SHP77 treated with DMSO at 0.1 percent for 48 hours (cell line): ENCODE results near the gene DLGAP5.

ENCODE experiments used
- DNase-seq: peaks from one replicate; lab custom pipeline; 2025; lab: John Stamatoyannopoulos, UW

DLGAP5 gene

DNA sequence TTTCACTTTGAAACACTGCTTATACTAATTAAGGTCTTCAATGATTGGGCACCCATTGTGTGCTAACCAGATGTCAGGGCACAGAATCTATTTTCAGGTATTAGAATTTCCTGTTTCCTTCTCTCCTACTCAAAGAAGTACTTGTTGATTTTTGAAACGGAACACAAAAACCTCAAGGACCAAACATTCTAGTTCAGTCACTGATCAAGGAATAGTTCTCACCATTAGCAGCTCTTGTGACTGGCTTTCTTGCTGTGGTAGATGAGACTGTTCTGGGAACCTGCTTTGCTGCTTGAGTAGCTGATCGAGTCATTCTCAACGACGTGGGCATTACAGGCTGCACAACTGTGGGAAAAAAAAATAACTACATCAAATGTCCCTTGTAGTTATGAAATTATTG, 11.0 kb downstream of the DLGAP5 start:
- DNase-seq: no peak

DNA sequence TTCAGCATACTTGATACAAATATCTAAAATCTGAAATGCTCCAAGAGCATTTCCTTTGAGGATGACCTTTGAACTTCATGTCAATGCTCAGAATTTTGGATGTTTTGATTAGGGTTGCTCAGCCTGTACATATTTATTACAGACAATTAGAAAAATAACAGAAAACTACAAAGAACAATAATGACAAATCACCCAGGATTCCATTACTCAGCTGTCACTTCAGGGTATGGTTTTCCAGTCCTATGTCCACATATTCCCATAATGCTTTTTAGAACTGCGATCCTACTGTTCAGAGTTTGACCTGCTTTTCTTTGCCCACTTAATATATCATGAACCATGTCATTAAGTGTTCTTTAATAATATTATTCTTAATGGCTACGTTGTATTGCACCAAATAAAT, 11.4 kb downstream of the DLGAP5 start:
- DNase-seq: no peak

DNA sequence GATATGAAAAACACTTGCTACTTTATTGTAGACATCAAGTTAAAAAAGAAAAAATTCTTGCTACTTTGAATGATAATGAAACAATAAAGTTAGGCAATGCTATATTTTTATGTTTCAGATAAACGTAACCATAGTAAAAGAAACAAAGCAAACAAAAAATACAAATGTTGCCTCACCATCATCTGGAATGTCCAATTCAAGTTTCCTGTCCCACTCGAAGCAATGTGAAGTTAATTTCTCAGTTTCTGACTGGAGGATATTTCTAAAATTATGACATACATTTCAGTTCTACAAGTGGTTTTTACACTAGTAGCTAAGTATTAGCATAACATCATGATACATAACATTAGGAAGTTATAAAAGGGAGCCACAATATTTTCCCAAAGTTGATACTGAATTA, 20.9 kb downstream of the DLGAP5 start:
- no peak for DNase-seq

DNA sequence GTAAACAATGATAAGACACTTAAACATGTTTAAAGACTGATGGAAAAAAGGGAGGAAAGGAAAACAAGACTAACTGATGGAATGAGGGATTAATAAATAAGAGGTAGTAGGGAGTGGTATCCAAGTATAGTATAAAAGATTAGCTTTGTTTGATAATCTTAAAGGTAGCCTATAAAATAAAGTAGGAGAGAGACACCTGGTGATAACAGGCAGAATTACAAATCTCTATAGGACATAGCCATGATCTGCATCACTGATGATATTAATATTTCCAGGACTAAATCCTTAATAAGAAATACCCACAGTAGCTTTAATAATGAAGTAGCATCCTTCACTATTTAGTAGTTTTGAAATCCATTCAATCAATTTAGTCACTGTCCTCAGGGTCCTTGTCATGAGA, 30.4 kb downstream of the DLGAP5 start:
- DNase-seq: no peak

DNA sequence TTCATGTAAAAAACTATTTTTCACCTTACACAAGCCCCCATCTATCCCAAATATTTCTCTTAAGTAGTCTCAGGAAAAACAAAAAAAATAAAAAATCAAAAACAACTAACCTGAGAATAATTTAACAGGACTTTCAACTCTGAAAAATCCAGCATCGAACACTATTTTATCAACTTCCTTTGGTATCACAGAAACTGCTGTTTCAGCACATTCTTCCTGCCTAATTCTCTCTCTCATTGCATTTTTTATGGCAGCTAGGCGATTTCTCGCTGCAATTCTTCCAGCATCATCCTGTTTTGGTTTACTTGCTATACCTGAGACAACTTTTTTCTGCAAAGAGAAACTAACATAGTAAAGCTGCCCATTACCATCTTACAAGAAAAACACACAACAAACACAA, 33.0 kb downstream of the DLGAP5 start:
- no peak for DNase-seq

DNA sequence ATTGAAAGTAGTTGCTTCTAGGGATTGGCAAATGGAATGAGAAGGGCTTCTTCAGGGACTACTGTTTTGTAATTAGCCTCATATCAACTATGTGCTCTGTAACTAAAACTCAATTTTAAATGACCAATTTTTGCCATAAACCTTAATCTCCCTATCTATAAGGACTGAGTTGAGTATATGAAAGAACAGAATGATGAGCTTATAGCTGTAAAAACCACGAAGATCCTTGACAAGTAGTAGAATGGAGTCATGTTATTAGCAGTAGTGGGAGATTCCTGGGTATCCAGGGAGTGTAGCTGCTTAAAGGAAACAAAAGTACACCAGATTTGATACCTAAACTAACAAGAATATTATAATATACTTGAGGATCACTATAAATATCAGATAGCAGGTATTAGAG, 34.3 kb downstream of the DLGAP5 start:
- no peak for DNase-seq

DNA sequence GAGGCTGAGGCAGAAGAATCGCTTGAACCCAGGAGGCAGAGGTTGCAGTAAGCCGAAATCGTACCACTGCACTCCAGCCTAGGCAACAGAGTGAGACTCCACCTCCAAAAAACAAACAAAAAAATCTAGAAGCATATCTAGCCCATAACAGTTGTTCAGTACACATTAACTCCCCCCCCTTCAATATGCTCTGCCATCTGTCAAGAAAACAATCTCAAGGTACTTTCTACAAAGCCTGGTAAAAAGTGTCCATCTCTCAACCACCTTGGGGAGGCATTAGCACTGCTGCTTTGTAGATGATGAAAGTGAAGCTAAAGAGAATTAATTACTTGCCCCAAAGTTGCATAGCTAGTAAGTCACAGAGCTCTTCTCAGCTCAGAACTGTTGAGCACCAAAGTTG, 37.4 kb downstream of the DLGAP5 start:
- no peak for DNase-seq

DNA sequence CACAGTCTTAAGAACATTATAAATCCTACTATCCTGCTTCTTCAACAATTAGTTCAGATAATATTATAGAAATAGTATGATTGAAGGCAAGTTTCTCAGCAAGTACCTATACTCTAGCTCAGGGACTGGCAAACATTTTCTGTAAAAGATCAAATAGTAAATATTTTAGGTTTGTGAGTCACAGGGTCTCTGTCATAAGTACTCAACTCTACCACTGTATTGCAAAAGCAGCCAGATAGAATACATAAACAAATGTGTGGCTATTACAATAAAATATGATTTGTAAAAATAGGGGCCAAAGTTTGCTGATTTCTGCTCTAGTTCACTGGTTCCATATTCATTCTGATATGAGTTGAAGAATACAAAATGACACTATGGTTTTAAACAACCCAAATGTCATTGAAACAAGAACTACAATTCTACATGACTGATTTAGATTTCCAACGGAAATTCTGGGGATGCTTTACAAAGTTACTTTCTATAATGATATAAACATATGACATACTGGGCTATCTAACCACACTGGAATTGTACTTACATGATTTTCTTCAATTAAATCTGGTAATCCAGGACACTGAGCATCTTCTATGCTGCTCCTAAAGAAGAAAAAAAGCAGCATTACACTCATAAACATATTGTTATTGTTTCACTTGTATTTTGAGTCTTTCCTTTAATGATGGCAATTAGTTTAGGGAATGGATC, 39.2 kb downstream of the DLGAP5 start:
- DNase-seq: no peak

DNA sequence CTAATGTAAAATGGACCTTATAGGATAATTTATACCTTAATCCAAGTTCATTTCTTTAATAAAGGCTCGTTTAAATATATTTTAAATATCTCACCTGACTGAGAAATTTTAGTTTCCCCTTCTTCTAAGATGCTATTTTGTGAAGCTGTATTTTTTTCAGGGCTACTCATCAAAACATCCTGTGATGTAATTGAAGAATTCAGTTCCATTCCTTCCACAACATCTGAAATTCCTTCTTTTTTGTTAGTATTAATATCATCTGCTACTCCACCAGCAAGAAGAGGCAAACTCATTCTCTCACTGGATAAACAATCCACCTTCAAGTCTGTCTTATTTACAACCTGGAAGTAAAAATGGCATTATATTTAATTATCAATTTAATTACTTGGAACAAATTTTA, 39.8 kb downstream of the DLGAP5 start:
- no peak for DNase-seq

DNA sequence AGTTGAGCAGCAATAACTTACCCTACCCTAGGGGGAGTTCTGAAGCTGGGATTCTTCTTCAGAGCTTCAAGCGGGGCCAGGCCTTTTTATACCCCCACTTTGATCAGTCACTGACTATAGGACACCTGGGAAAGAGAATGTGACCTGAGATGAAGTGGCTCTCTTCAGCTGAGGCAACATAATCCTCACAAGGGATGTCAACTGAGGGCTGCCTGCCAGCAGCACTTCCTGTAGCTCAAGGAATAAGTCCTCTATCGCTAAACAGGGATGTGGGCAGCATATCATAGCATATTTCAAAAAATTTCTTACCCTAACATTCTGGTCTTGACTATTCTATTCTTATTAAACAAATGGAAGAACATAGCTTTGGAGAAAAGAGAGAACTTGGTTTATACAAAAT, 45.0 kb downstream of the DLGAP5 start:
- DNase-seq: no peak

DNA sequence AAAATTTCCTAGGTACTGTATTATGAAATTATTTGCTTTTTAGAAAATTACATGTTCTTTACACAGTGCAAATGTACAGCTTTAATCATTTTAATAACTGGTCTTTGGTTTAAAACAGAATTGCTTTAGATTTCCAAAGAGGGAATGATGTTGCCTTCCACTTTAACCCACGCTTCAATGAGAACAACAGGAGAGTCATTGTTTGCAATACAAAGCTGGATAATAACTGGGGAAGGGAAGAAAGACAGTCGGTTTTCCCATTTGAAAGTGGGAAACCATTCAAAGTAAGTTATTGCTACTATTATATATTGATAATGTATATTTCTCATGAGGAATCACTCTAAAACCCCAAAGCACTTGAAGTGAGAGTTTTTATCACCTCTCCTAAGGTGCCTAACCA, 48.9 kb downstream of the DLGAP5 start:
- DNase-seq: no peak

DNA sequence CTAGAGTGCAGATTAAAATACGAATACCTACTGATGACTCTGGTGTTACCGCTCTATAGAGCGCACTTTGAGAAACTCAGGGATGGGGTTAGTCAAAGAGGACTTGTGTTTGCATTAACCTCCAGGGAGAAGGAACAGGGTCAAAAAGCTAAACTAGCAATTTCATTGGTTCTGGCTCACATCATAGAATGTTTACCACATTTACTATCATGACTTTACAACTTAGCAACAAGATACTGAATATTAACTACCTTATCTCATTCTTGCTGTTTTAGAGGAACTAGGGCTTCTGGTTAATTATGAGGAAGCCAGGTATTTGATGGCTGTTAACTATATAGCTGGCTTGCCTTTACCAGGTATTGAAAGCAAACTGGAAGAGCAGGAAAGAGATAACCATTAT, 49.6 kb downstream of the DLGAP5 start:
- DNase-seq: no peak

DNA sequence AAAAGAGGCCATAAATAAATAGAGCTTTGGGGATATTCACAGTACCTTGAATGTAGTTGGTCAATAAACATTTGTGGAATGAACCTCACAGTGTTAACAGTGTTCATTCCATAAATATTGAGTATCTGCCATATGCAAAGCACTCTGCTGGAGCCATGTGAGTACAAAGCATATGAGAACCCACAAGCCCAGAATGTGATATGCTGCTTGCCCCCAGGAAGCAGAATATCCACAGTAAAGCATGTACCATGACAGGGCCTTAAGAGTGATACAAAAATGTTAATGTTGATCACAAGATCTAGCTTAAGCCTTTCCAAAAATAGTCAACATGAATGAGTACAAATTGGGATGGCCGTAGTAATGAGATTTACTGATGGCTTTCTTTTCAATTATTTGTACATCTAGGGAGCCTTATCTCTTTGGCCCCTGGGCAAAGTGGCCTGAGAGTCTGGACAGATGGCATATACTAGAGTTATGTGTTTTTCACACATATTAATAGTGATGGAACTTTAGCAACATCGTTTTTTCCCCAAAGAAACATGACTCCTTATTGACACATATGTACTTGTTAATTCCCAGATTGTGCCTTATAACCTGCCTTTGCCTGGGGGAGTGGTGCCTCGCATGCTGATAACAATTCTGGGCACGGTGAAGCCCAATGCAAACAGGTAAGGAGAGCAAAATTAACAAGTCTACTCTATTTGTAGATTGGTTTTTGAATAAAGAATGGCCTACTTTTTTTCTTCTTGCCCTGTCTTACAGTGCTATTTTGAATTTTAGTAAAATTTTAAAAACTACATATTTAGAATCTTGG, 51.5 kb downstream of the DLGAP5 start:
- no peak for DNase-seq

DNA sequence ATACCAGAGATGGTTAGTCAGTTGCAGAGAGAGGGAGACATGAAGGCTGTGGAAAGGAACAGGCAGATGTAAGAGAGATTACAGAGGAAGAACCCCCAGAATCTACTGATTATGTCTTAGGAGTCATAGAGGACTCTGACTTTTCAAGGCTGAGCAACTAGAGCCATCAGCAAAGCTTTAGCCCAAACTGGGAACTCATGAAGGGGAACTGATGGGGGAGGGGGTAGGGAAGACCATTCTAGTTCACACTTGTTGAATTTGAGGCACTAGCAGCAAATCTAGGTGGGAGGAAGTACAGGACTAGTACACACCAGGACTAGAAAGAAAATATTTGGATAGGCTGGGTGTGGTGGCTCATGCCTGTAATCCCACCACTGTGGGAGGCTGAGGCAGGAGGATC, 52.2 kb downstream of the DLGAP5 start:
- no peak for DNase-seq

DNA sequence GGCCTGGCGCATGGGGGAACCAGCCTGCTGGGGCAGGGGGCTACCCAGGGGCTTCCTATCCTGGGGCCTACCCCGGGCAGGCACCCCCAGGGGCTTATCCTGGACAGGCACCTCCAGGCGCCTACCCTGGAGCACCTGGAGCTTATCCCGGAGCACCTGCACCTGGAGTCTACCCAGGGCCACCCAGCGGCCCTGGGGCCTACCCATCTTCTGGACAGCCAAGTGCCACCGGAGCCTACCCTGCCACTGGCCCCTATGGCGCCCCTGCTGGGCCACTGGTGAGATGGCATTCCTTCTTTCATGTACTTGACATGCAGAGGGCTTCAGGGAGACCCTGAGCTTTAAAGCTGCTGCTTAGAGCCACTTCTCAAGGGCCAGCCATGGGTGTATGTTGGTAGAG, 53.3 kb downstream of the DLGAP5 start:
- no peak for DNase-seq

DNA sequence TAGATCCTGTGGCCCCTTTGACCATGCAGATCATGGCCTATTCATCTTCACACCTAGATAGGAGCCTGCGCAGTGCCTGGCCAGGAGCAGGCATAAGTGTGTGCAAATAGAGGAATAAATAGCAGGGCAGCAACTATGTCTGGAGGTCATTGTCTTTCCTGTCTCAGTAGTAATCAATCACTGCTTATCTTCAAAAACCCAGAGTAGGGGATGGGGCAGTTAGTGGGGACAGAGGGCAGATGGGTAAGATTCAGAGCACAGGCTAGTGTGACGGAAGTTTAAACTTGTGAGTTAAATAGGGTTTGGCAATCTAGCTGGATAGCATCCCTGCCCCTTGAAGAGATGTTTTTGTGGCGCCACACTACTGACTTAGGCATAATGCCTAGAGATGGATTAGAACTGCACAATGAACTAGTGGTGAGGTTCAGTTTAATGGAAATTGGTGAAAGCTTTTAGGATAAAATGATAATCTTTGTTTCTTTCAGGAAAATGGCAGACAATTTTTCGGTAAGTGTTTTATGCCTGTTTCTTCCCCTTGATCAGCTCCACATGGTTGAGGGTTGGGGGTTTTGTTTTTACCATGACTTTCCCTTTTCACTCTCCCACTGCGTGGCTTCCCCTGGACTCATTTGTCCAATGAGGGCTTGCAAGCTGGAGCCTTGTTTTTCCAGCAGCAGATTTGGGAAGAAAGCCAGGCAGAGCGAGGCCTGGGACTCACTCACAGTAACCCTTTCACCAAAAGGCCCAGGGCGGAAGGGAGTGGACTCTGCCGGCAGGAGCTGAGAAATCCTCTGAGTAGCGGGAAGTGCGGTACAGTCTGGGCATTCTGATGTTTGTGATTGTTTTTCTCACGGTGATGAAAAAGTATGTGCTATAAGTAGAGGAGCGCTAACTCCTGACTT, 54.2 kb downstream of the DLGAP5 start:
- no peak for DNase-seq

DNA sequence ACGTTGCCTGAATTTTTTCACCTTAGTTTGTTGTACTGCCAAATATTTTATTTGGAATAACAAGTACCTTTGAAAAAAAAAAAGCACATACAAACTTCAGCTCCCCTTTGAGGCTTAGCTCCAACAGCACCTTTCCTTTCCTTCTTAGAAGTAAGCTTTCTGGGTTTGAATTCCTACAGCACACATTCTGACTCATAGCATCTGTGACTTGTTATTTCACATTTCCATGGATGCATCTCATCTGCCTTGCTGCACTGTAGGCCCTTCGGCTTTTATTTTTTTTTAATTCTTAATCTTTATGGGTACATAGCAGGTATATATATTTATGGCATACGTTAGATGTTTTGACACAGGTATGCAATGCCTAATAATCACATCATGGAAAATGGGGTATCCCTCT, 55.1 kb downstream of the DLGAP5 start:
- DNase-seq: no peak

DNA sequence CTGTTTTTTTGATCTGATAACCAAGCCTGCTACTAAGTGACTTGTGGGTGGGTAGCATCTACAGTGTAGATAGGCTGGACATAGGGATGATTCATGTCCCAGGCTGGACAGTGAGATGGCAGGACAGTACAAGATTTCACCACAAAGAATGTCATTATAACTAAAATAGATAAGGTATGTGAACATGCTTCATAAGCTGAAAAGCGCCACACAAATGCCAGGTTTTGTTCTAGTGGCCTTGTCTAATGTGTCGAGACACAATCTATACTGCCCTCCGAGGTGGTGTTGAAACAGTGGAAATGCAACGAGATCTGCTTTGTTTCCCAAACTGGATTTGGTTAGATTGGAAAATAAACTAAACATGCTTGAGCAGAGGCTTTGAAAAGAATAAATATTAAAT, 58.0 kb downstream of the DLGAP5 start:
- no peak for DNase-seq

DNA sequence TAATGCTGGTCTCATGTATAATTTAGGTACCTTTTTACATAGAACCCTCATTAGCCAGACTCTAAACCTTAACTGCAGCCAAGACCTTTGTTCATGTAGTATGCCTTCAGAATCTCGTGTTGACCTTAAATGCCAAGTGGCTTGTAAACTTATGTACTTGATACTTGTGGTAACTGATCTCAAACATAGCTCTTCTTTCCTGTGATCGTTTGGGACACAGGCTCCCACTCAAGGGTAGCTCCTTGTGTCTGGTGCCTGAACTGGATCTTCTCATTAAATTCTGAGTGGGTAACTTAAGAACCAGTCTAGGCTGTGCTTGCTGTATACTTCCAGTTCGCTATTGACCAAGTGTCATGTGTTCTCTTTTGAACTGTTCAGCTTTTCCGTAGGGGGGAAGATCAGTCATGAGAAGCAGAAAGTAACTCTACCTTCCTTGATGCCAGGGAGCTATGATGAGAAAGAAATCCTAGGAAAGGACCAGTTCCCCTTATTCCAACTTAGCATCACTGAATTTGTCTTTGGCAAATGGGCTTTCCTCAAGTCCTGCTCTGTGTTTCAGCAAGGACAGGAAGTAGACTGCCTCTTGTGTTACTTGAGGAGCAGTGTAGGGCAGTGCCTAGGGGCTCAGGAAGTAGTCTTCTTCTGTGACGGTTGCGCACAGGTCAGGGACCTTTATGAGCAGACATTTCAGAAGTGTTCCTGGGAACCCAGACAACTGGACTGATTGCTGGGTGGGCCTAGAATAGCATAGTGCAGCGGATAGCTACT, 59.8 kb downstream of the DLGAP5 start:
- no peak for DNase-seq

DNA sequence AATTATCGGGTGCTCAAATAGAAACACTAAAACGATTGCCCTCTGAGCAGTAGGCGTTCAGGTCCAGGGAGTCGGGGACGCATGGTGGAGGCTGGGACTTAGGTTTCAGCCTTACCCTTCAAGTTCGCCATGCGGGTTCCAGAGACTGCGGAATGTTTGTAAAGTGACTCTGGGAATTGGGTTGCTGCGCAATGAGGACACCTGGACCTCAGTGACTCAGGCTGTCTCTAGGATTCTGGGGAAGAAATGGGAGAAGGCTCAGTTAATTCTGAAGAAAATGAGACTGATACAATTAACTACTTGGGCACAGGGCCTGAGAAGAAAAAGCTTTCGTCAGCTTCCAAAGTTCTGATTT, 61.2 kb downstream of the DLGAP5 start:
- DNase-seq: no peak

DNA sequence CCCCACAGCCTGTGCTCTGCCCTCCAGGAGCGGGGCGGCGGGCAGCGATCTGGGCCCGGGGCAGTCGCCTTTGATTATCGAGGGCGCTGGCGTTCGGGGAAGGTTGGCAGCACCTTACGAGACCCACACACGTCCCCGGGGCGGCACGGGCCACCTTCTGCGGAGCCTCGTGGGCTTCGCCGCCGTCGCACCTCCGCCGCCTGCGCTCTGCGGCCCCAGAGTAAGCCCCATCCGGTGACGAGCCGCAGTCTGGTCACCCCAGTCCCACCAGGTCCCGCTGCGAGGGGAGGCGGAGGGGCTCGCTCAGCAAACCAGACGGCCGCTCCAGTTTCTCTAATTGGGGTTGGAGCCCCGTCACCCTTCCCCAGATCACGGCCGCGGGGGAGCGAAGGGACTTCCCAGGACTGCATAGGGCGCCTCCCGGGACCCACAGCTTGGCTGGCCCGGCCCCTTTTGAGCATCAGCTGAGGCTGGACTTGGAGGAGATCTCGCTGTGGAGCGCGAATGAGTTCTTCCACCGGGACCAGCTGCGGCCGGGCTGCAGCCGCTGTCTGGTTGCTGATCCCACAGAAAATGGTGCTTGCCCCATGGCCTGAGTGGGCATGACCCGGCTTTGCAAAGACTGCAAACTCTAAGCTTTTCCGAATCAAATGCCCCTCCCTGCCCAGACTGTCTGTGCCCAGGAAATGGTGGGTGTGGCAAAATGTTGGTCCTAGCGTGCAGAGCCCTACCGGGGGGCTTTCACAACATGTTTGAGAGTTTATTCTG, 61.8 kb downstream of the DLGAP5 start:
- DNase-seq: no peak
